Endothelial cell (in vitro differentiated cells): ENCODE data around the gene YWHAG. TPM values are rescaled to one million over a fixed set of nuclear protein-coding genes. Genes with fewer than 3 reads are reported as not detected.

Source experiments
- DNase-seq: peaks from one replicate; pipeline ENCODE4 v3.0.0; 2021; ENCODE audit warnings: low spot score
- H3K27ac Mint-ChIP-seq: one replicate; pipeline ENCODE4 v1.8.0; 2021; ENCODE audit warnings: mixed read lengths, inconsistent platforms; ENCODE audit not compliant: unreplicated experiment
- H3K27me3 Mint-ChIP-seq: one replicate; pipeline ENCODE4 v1.8.0; 2021; ENCODE audit warnings: mild to moderate bottlenecking, moderate library complexity, mixed read lengths, inconsistent platforms; ENCODE audit not compliant: unreplicated experiment
- H3K36me3 Mint-ChIP-seq: one replicate; pipeline ENCODE4 v1.8.0; 2021; ENCODE audit warnings: mild to moderate bottlenecking, low read depth, mixed read lengths, inconsistent platforms; ENCODE audit not compliant: unreplicated experiment
- H3K4me1 Mint-ChIP-seq: one replicate; pipeline ENCODE4 v1.8.0; 2021; ENCODE audit warnings: mild to moderate bottlenecking, mixed read lengths, inconsistent platforms; ENCODE audit not compliant: unreplicated experiment
- H3K4me3 Mint-ChIP-seq: one replicate; pipeline ENCODE4 v1.8.0; 2021; ENCODE audit warnings: mild to moderate bottlenecking, mixed read lengths, inconsistent platforms; ENCODE audit not compliant: unreplicated experiment
- H3K9me3 Mint-ChIP-seq: one replicate; pipeline ENCODE4 v1.8.0; 2021; ENCODE audit warnings: mixed read lengths, inconsistent platforms; ENCODE audit not compliant: unreplicated experiment
- total RNA-seq: library from RNA; stranded (reverse); fragmentation: NEBNext Ultra II Directional; extraction: Animal tissue kit (Norgen Biotek cat#: 25700); gene quantifications from one replicate; pipeline ENCODE4 v1.2.1, GENCODE V29; 2021; ENCODE audit not compliant: unreplicated experiment
- TF ChIP-seq, protein P1 (sequence below): fragments of 200-600 bp; sonication (generic); IDR thresholded peaks from one replicate; pipeline ENCODE4 v1.5.0; 2021; ENCODE audit warnings: antibody characterized with exemption; ENCODE audit not compliant: unreplicated experiment

The YWHAG gene
- total RNA-seq, 1 donor from 2014 or later = 136 TPM

DNA sequence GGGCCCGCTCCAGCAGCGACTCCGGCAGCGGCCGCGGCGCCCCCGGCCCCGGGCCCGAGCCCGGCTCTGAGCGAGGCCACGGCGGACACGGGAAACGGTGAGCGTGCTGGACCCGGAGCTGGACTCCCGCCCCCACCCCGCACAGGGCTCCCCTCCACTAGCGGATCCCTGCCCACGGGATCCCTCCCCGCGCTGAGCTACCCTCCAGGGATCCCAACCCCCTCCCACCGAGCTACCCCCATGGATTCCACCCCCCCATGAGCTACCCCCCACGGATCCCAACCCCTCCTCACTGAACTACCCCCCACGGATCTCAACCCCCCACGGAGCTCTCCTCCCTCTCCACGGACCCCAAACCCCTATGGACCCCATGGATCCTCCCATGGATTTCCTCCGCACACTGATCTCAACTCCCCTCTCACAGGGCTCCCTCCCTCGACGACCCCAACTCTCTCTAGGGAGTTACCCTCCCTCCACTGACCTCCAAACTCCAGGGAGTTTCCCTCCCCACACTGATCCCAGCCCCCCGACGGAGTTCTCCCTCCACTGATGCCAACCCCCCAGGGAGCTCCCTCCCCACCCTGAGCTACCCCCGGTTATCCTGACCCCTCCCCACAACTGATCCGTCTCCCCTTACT, 77.0 kb downstream of the YWHAG start:
- Mint-ChIP-seq H3K27ac (no peak overlapping the region), H3K27me3 (peaks cover 32% of the 10 kb centered on the region), H3K36me3 (peaks cover 18% of the 10 kb centered on the region), H3K4me3 (peak overlapping the region; percentile 92), H3K4me1 (peaks cover 16% of the 10 kb centered on the region), H3K9me3 (no peaks in the 10 kb centered on the region)
- no peak for DNase-seq
- TF ChIP-seq, protein P1, sequence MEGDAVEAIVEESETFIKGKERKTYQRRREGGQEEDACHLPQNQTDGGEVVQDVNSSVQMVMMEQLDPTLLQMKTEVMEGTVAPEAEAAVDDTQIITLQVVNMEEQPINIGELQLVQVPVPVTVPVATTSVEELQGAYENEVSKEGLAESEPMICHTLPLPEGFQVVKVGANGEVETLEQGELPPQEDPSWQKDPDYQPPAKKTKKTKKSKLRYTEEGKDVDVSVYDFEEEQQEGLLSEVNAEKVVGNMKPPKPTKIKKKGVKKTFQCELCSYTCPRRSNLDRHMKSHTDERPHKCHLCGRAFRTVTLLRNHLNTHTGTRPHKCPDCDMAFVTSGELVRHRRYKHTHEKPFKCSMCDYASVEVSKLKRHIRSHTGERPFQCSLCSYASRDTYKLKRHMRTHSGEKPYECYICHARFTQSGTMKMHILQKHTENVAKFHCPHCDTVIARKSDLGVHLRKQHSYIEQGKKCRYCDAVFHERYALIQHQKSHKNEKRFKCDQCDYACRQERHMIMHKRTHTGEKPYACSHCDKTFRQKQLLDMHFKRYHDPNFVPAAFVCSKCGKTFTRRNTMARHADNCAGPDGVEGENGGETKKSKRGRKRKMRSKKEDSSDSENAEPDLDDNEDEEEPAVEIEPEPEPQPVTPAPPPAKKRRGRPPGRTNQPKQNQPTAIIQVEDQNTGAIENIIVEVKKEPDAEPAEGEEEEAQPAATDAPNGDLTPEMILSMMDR = no peak

DNA sequence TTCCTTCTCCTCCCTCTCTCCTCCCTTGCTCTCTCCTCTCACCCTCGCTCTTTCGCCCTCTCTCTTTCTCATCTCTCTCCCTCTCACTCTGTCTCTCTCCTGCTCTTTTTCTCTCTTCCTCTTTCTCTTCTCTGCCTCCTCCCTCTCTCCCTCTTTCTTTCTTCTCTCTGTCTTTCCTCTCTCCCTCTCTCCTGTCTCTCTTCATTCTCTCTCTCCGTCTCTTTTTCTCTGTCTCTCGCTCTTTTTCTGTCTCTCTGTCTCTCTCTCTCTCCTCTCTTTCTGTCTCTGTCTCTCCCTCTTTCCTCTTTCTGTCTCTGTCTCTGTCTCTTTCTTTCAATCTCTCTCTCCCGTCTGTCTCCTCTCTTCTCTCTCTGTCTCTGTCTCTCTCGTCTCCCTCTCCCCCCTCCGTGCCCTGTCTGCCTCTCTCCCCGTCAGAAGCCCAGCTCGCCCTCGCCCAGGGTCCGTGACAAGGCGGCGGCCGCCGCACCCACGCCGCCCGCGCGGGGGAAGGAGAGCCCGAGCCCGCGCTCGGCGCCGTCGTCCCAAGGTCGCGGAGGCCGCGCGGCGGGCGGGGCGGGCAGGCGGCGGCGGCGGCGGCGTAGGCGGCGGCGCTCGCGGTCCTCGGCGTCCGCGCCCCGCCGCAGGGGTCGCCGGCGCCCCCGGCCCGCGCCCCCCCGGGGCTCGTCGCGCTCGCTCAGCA, 77.6 kb downstream of the YWHAG start:
- DNase-seq = no peak
- no peaks in the 10 kb centered on the region for H3K9me3 Mint-ChIP-seq
- H3K4me3 Mint-ChIP-seq = peak overlapping the region; percentile 91
- peaks cover 18% of the 10 kb centered on the region for H3K36me3 Mint-ChIP-seq
- no peak overlapping the region for H3K27ac Mint-ChIP-seq
- TF ChIP-seq, protein P1 = no peak
- peaks cover 32% of the 10 kb centered on the region for H3K27me3 Mint-ChIP-seq
- H3K4me1 Mint-ChIP-seq = peaks cover 16% of the 10 kb centered on the region

DNA sequence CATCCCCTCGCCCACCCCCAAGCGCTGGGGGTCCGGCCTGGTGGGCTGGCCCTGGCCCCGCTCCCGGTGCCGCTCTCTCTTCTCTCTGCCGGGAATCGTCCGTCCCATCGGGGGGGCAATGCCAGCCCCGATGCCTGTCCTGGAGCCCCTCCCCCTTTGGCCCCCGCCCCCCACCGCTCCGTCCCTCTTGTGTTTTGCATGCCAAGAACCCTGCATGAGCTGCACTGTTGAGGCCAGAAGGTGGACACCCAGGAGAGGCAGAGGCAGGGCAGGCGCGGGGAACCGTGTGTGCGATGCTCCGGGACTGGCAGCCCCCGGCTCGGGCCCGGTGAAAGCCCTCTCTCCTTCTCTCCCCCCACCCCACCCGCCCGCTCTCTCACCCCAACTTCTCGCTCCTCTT, 78.4 kb downstream of the YWHAG start:
- no peak for DNase-seq
- Mint-ChIP-seq H3K4me3 (peak overlapping the region; percentile 91), H3K4me1 (peaks cover 16% of the 10 kb centered on the region), H3K27ac (no peak overlapping the region), H3K27me3 (peaks cover 32% of the 10 kb centered on the region), H3K9me3 (no peaks in the 10 kb centered on the region), H3K36me3 (peaks cover 18% of the 10 kb centered on the region)
- TF ChIP-seq, protein P1 = no peak

DNA sequence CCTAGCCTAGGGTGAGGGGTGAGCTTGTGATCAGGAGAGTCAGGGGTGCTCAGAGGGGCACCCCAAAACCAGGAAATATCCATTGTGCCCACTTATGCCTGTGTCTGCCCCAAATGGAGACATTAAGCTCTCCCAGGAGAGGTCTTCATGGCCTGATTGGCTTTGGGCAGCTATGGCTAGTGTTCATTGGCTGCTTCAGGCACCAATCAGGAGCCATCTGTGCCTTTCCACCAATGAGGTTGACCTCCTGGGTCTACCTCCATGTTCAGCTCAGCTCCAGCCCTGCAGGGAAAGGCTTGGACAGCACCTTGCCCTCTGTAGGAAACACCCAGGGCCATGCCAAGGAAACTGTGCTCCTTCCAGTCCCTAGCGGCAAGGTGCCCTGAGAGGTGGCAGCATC, 80.3 kb downstream of the YWHAG start:
- peaks cover 22% of the 10 kb centered on the region for H3K4me1 Mint-ChIP-seq
- no peak for DNase-seq
- TF ChIP-seq, protein P1 = no peak
- H3K4me3 Mint-ChIP-seq = no peak overlapping the region
- H3K36me3 Mint-ChIP-seq = peaks cover 10% of the 10 kb centered on the region
- no peak overlapping the region for H3K27ac Mint-ChIP-seq
- peaks cover 21% of the 10 kb centered on the region for H3K27me3 Mint-ChIP-seq
- H3K9me3 Mint-ChIP-seq = no peaks in the 10 kb centered on the region

Other genes starting within 250 kb of the YWHAG start
- 27.1 TPM for gene SRRM3, start 157.1 kb downstream of the YWHAG start, total RNA-seq
- 581 TPM for gene HSPB1, start 56.3 kb downstream of the YWHAG start, total RNA-seq
- gene SSC4D, start 50.7 kb upstream of the YWHAG start, total RNA-seq = 15.6 TPM
- gene ZP3, start 66.0 kb upstream of the YWHAG start, total RNA-seq = 105 TPM
- gene DTX2, start 102.7 kb upstream of the YWHAG start, total RNA-seq = 35.4 TPM
- gene UPK3B, start 151.6 kb upstream of the YWHAG start, total RNA-seq = 0.87 TPM
- not detected for gene SPDYE16, start 184.3 kb upstream of the YWHAG start, total RNA-seq